HG03469 (cell line): Measurements from ENCODE around the gene C21orf91.

ENCODE experiments used
- ATAC-seq: cut with Tn5 transposase; IDR thresholded peaks from one replicate; pipeline ENCODE4 v1.9.1; 2021; ENCODE audit warnings: mild to moderate bottlenecking, moderate library complexity, moderate number of reproducible peaks; ENCODE audit not compliant: unreplicated experiment

The C21orf91 gene

DNA sequence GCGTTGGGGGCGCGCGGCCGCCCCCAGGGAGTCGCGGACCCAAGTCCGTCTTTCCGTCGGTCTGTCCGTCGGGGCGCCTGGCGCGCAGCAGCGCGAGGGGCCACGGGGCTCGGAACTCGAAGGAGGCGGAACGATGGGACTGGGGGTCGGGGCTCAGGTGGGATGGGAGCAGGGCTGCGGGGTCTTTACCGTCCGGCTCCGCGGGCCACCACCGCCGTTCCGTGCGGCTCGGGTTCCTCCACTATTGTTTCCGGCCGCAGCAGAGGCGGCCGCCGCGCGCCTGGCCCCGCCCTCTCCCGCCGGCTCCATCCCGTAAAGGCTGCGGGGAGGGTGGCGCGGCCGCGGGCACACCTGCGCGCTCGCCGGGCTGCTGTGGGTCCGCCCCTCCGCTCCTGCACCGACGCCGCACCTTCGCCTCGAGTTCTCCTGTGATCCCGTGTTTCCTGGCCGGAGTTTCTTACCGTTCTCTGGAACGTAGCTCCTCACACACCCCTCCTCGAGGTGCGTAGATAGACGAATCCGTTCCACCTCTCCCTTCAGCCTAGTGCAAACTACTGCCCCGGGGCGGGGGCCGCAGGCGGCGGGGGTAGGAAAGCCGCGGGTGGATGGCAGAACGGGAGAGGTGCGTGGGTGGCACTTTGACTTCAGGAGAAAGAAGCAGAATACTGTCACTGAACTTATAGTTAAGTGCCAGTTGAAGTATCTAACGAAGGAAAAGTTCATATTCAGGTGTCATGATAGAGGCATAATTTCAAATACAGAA lies at the start of gene C21orf91:
C21orf91 (minus strand) TSS at position 243 of the 763 bp plus-strand sequence. CDS start 1,038 bp downstream, outside the sequence.
- peak; percentile 72 for ATAC-seq

DNA sequence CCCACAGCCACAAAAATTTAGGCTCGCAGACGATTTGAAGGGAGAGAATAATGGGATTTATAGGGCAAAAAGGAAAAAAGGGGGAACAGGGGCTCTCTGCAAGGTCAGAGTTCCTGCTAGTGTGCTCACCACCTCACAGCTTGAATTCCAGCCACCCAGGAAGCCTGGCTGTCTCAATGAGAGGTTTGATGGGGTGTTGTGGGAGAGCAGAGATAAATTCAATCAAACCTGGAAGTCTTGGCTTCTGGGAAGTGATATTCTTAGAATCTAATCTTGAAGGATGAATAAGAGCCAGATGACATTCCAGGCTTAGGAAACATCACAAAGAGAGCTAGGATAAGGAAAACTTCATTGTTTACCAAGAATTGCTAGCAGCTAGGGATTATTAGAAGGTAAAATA lies 47.4 kb upstream of the C21orf91 start:
- no peak for ATAC-seq

DNA sequence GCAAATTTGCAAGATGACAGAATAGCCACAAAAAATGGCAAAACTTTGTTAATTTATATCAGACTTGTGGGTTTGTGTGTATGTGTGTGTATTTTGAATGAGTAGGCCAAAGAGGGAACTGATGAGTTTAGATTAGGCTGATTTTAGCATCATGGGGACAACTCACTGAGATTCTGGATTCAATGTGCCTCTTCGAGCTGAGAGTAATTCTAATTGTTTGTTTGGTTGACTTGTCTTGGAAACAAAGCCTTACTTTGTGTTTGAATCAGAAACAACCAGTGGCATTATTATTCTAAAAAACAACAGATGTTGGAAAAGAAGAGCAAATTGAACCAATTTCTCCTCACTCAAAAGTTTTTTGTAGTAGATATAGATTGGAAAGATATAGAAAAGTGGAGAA lies 40.5 kb upstream of the C21orf91 start:
- no peak for ATAC-seq

DNA sequence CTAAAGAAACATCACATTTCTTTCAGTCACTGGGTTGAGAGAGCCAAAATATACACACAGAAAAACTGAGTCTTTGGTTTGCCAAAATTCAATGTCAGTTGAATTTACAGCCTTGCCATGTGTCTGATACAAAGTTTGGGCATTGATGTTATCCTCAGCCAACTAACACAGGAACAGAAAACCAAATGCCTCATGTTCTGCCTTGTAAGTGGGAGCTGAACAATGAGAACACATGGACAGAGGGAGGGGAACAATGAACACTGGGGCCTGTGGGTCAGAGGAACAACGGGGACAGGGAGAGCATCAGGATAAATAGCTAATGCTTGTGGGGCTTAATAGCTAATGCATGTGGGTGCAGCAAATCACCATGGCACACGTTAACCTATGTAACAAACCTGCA lies 39.6 kb upstream of the C21orf91 start:
- ATAC-seq = no peak

DNA sequence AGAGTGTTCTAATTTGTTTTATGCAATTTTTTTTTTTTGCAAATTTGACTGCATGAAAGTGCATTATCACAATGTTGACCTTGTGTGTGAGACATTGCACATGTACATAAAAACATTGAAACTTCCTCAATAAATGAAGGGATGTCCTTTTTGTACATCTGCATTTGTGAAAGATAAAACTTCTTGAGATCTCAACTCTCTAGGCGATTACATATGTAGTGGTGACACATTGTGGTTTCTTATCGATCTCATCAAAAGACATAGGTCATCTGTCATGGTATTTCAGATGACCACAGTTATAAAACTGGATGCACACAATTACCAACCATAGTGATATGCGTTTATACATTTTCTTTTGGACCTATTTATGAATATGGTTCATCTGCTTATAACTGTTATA lies 35.6 kb upstream of the C21orf91 start:
- no peak for ATAC-seq

DNA sequence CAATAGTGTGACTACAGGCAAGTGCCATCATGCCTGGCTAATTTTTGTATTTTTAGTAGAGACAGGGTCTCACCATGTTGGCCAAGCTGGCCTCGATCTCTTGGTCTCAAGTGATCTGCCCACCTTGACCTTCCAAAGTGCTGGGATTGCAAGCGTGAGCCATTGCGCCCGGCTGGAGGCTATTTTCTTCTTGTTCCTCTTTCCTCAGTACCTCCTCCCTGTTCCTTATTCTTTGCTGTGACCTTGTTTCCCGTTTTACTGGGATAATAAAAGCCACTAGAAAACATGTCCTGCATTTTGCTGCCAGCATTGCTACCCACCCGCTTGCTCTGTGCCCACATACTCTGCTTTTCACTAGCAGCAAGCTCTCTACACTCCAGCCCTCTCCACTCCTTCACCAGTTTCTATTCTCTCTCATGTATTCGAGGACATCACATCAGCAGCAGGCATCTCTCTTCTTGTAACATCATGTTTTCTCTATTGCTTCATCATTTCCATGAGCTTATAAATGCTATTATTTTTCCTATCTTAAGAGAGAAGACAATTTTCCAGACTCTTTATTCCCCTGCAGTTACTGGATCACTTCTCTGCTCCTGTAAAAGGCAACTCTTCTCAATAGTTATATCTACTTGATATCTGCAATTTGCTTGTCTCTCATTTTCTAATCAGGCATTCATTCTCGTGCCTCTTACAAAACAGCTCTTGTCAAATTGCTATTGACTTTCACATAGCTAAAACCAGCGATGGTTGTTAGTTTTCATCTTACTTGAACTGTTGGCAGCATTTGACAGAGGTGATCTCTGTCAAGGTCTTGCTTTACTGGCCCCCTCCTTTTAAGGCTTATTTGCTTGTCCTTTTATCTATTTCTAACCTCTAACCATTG lies 34.5 kb upstream of the C21orf91 start:
- no peak for ATAC-seq

DNA sequence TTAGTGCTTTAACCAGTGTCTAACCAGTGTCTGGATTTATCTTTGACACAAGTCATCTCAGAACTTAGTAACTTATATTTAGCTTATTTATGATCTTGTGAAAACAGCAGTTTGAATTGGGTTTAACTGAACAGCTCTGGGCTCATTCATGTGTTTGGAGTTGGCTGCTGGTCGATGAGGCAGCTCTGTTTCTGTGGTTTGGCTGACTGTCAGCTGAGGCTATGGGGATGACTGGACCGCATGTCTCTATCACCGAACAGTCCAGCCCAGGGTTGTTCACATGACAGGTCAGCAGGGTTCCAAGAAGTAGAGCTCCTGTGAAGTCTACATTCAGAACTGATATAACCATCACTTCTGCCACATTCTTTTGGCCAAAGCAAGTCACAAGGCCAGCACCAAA lies 29.1 kb upstream of the C21orf91 start:
- peak; percentile 81 for ATAC-seq

DNA sequence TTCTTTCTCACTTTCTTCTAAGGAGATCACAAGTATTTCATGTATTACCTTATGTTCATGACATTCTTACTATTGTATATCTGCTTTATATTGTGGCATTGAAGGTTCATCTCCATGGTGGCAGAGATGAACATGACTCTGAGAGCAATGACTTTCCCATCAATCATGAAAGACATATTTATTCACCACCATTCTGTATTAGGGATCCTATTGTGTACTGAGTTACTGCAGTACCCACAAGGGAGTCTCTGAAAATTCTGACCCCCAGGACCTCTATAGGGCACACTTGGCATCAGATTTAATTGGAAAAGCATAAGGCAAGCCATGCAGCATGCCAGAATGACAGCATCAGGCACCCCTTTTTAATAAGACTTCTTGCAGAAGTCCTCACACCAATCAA lies 21.9 kb upstream of the C21orf91 start:
- ATAC-seq = no peak

DNA sequence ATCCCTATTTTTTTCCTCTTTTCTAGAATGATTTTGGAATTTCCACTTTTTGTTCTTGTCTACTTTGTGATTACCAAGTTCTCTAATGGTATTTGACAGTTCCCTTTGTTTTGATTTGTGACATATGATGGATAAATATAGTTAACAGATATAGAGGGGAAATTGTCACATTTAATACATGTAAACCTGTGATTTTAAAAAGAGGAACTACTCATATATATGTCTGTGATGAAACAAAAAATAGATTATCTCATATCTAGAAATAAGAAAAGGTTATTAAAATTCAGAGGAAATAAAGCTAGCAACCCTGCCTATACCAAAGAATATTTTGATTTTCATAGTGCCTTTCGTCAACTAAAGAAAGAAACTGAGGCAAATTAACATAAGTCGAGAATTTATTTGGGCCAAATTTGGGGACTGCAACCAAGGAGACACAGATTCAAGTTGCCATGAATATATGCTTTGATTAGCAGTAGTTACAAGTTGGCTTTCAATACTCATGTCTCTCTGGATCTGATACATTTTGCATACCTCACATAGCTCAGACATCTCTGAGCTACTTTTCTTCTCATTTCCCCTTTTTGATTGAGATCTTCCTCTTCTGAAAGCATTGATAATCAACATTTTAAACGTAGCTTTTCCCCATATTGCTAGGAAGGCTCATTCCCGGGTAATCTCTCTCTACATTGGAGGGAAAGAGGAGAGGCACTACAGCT lies 15.6 kb upstream of the C21orf91 start:
- peak; percentile 85 for ATAC-seq

DNA sequence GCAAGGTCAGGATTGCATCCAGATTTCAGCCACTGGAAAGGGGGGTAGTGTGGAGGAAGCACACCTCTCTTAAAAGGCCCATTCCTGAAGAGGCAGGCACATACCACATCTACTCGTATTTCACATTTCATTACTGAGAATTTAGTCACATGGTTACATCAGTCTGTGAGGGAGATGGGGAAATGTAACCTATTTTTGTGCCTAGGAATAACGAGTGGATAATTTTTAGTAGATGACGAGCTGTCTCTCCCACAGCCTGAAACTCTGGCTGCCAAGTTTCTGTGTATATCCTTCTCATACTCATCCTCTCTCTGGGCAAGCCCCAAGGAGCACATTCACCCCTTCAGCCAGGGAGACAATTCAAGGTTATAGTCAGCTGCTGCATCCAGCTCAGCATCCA lies 10.3 kb upstream of the C21orf91 start:
- ATAC-seq = no peak

DNA sequence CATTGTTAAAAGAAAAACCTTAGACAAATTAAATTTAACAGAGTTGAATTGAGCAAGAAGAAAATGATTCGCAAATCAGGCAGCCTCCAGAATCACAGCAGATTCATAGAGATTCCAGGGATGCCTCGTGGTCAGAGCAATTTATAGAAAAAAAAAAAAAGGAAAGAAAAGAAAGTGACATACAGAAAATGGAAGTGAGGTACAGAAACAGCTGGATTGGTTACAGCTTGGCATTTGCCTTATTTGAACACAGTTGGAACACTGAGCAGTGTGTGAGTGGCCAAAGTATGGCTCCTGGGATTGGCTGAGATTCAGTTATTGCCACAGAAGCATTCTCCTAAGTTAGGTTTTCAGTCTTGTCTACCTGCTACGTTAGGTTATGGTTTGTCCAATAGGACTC lies 9.1 kb upstream of the C21orf91 start:
- ATAC-seq = no peak

DNA sequence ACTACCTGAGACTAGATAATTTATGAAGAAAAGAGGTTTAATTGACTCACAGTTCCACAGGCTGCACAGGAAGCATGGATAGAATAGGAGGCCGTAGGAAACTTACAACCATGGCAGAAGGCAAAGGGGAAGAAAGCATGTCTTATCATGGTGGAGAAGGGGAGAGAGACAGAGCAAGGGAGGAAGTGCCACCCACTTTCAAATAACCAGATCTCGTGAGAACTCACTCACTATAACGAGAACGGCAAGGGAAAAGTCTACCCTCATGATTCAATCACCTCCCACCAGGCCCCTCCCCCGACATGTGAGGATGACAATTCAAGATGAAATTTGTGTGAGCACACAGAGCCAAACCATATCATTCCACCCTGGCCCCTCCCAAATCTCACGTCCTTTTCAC lies 4.7 kb upstream of the C21orf91 start:
- no peak for ATAC-seq

DNA sequence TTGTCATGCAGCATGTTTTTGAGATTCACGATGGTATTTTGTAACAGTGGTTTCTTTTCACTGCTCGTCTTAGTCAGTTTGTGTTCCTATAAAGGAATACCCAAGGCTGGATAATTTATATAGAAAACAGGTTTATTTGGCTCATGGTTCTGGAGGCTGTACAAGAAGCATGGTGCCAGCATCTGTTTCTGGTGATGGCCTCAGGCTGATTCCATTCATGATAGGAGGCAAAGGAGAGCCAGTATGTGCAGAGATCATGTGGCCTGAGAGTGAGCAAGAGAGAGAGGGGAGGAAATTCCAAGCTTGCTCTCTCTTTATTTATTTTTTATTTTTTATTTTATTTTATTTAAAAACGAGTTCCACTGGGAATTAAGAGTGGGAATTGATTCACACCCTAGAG lies 2.0 kb upstream of the C21orf91 start:
- no peak for ATAC-seq

DNA sequence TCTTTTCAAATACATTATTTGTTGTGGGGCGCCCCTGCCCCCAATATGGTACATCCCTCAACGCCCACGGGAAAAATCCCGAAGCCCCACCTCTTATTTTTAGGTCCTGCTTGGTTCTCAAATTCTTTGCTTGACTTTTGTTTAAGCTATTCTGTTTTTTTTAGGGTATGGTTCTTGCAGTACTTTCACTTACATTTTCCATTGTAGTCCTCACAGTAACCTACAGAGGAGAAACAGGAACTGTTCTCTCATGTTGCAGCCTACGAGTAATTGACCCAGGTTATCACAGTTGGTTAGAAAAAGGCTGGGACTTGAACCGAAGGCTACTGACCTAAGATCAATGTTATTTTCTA lies 697 bp upstream of the C21orf91 start:
- ATAC-seq = peak; percentile 71

DNA sequence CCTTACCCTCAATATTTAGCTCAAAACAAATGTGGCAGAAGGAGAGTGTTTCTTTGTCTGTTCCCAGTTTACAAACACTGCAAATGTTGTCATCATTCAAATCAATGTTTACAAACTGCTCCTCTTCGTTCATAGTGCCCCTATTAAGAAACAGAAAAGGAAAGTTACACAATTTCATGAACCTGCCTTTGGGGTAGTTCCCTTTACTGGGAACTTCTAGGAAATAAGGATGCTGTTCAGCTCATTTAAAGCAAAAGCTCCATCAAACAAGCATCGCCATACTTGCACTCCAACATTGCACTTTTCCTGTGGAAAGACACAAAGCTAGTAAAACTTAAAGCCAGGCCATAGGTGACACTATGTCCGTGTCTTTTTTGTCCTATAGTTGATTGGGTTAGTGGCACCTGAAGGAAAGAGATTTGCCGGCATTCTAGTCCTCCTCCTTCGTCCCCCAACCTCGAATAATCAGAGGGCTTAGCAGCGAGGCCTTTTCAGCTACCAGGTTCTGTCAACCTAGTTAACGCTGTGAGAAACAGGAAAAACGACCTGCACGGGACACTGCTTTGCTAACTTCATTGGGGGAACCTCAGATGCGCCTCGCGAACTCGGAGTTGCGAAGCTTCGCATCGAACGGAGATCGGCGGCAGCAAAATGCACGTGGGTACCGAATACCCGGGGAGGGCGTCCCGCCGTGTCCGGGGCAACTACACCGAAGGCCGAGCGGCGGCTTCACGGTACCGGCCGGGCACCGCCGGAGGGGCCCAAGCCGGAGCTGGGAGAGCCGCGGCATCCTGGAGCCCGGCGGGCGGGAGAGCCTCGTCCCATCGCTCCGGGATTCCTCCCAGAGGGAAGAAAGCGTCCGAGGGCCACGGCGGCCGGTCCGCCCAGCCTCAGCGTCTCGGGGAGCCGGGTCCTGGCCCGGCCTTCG lies 706 bp downstream of the C21orf91 start:
- ATAC-seq = no peak

DNA sequence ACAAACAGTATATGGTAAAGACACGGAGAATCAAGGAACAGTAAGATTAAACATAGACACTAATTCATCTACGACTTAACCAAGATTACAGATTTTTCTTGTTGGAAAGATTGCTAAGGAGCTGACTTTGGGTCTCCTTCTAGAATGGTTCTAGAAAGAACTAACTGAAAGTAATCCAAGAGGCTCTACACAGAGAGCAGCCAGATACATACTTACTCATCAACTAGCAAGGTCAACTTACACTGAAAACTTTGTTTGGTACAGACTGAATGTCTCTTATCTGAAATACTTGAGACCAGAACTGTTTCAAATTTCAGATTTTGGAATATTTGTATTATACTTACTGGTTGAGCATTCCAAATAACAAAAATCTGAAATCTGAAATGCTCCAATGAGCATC lies 5.8 kb downstream of the C21orf91 start:
- no peak for ATAC-seq

DNA sequence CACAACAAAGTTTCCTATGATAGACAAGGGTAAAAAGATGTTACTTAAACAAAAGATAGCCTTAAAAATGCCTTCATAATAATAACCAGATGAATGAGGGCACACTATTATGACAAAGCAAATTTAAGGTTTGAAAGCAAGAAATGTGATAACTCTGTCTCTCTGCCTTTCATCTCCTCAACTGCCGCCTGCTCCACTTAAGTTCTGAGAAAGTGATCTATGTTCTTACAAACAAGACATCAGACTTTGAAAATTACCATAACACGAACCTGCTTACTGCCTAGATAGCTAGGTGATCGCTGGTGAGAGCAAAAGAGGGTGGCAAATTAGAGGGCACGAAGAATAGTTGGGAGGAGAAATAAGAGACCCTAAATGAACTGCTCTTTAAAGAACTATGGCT lies 13.2 kb downstream of the C21orf91 start:
- no peak for ATAC-seq

DNA sequence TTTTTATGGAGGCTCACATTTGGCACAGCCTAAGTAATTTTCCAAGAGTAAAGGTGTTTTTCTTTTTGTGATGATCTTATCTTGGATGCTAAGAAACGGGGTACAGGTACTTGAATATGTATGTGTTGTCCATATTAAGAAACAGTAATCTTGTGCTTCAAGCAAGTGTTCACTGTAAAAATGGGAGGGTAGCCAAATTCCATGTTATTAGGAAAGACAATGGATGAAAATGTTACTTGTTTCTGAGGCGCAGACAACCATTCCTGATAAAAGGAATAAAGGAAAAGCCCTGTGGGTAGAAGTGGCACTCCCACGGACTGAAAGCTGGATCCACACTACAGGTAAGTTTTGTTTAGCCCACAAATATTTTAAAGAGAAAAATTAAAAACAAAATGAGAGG lies 15.6 kb downstream of the C21orf91 start:
- ATAC-seq = no peak

DNA sequence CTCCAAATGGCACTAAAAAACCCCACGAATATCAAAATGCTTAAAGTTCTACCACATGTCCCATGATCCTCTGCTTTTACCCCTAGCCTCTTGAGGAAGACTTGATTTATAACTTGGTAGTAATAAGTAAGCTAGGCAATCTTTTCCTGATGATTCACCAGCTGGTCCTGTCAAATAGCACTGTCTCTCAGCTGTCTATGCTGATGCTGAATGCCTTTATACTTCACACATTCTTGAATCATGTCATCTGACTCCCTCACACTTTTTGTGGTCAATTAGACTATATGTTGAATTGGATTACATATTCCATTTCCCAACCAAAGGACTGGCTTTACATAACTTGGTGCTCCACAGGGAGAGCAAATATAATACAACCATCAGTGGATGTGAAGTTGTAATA lies 16.6 kb downstream of the C21orf91 start:
- no peak for ATAC-seq

DNA sequence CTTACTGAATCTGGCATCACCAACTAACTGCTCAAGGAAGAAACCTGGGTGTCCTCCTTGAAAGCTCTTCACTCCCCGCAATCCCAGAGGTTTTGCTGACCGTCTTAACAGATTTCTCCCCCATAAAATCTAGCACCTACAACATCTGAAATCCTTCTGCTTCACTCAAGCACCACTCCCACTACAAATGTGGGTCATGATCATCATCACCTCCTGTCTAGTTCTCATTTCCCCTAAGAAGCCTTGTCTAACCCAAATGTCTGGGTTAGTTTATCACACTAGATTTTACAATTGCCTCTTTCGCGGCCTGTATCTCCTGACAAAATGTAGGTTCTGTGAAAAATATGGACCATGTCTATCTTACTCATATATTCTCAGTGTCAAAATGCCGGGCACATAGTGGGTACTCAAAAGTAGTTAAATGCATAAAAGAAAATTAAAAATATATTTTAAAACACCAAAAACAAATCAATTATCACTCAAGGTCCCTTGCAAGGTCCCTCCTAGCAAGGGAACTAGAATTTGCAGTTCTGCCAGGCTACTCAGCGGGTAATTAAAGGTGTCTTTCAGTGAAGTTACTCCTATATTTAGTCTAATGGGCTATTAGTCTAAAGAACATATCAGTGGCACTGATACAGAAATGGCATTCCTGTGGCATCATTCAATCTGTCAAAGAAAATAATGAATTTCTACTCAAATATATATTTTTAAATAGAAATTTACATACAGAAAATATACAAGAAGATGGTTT lies 19.6 kb downstream of the C21orf91 start:
- ATAC-seq = no peak
